GM03348 (cell line): Measurements from ENCODE around the gene ACD.

Source experiments
- DNase-seq: peaks from one replicate; pipeline ENCODE4 v3.0.0; 2012; ENCODE audit warnings: low spot score

The ACD gene

DNA sequence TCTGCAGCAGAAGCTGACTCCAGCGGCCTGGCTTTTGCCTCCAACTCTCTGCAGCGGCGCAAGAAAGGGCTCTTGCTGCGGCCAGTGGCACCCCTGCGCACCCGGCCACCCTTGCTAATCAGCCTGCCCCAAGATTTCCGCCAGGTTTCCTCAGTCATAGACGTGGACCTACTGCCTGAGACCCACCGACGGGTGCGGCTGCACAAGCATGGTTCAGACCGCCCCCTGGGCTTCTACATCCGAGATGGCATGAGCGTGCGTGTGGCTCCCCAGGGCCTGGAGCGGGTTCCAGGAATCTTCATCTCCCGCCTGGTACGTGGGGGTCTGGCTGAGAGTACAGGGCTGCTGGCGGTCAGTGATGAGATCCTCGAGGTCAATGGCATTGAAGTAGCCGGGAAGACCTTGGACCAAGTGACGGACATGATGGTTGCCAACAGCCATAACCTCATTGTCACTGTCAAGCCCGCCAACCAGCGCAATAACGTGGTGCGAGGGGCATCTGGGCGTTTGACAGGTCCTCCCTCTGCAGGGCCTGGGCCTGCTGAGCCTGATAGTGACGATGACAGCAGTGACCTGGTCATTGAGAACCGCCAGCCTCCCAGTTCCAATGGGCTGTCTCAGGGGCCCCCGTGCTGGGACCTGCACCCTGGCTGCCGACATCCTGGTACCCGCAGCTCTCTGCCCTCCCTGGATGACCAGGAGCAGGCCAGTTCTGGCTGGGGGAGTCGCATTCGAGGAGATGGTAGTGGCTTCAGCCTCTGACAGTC lies 2.0 kb upstream of the ACD start:
- no peak for DNase-seq

DNA sequence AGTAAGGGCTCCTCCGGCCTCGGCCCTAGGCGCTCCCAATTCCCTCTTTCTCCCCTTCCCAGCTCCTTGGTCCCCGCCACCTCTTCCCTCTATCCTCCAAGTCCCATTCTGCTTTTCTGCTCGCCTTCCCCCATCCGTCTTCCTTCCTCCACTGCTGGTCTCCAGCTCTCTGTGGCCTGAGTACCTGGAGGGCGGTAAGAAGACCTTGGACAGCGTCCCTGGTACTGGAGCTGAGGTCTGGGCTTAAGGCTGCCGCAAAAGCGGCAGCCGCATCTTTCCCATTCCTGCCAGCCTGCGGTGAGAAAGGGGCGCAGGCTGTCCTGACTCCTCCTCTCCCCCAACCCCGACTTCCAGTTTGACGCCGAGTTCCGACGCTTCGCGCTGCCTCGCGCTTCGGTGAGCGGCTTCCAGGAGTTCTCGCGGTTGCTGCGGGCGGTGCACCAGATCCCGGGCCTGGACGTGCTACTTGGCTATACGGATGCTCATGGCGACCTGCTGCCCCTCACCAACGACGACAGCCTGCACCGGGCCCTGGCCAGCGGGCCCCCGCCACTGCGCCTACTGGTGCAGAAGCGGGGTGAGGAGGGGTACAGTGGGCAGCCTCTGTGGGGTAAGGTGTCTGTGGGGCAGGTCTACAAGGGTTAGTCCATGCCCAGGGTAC lies 1.2 kb upstream of the ACD start:
- DNase-seq, result peak; percentile 39

DNA sequence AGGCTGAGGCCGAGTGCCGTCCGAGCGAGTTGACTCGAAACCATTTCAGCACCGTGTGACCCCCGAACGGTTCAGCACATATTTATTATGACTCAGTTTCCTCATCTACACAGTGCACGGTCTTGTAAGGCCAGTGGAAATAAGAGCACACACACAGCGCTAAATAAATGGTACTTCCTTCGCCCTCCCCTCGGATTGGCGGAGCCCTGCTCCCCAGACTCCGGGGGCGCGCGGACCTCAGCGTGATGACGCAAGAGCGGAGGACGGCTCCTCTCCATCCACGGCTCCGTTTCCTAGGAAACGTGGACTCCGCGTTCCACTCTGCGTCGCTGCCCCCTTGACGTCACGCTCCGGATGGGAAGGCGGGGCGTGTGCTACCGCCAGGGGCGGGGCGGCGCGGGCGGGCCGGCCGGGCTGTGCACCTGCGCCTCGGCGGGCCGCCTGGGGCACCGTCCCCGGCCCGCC lies 536 bp upstream of the ACD start, which contains the start of gene PARD6A:
PARD6A (plus strand) TSS at position 397 of the 465 bp plus-strand sequence. CDS start 79 bp downstream, outside the sequence.
- peak; percentile 99 for DNase-seq

DNA sequence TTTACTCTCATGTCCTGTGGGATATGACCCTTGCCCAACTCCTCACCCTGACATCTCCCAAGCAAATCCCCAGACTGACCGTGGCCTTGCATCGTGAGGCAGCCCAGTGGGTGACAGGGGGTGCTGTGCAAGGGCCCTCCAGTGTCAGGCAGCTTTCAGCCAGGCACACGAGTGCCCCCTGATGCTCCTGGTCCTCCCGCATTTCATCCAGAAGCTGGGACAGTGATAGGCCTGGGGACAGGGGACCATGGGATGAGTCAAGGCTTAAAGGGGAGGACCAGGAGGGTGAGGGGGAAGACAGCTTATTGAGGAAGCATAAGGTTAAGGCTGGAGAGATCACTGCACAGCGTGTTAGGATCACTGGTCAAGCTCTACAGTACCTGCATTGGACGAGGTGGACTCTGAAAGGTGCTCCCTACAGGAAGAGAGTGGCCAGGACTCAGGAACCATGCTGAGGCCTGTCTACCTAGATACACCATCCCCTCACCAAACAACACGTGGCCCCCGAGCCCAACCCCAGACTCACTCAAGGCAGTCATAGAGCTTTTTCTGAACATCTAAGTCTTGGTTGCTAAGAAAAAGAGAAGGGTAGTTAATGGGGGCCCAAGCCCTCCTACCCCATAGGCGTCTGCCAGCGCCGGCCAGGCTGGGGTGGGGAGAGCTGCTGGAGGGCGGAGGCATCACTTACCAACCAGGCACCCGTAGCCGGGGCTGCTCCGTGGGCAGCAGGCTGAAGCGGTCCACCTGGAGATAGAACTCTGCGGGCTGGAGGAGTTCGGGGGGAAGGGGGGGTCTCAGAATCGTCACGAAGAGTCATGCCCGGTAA lies 998 bp downstream of the ACD start:
- DNase-seq, result no peak

DNA sequence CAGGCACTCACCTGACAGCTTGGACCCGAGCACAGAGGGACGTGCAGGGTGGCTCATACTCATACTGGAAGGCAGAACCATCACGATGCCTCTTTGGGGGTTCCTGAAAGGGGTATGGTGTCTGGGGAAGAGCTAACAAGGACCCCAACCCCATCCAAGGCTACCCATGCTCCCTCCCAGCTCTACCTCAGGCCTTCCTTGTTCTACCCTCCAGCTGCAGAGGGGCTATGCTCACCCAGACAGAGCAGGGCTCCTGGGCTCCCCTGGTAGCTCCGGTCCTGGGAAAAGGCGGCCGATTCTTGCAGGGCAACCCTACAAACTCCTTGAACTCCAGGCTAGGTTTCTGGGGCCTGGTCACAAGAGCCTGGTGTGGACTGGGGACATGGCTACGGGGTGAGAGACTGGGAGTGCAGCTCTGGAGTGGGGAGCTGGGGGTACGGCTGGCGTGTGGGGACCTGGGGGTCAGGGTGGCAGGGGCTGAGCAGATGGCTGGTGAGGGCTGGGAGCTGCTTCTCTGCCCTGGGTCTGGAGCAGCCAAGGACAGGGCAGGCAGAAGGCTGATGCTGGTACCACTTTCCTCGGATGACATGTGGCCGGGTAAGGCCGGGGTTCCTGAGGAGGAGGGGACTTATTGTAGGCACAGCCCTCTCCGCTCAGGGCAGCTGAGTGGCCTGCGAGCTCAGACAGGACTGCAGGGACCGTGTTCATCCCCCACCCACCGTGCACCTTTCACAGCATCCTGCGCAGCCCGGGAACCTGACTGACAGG lies 2.1 kb downstream of the ACD start:
- DNase-seq, result no peak

DNA sequence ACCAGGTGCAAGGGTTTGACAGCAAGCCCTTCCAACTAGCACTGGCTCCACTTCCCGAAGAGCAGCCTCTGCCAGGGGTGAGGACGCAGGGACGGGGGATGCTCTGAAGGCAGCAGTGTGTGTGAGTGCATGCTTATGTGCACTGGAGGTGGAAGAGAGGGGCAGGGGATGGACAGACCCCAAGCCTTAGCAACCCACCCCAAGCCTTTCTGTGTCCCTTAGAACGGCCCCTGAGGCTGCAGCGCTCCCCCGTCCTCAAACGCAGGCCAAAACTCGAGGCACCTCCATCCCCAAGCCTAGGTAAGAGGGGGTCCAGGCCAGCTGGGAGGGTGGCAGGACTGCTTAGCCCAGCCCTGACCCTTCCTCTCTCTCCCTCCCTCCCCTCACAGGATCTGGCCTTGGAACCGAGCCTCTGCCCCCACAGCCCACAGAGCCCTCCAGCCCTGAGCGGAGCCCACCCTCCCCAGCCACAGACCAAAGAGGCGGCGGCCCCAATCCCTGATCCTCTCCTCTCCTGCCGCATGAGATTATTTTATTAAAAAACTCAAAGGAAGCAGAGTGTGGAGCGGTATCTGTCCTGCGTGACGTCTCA lies 2.9 kb downstream of the ACD start:
- no peak for DNase-seq

DNA sequence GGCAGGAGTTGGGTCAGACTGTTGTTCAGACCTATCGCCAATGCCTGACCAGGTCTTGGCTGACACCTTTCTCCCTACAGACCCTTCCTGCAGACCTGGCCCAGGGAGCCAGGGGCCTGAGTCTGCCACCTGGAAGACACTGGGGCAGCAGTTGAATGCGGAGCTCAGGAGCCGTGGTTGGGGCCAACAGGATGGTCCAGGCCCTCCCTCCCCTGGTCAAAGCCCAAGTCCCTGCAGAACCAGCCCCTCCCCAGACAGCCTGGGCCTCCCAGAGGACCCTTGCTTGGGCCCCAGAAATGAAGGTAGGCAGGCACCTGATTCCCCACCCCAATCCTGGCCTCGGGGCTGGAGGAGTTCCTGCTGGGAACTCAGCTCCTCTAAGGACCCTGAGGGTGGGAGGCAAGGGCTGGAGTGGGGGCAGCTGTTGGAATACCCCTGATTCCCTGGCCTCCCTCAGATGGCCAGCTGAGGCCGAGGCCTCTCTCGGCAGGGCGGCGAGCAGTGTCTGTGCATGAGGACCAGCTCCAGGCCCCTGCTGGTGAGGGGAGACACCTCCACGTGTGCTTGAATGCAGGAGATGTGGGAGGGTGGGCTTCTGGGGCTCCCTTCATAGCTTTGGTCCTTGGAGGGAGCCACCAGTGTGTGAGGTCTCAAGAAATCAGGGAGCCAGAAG lies 3.6 kb downstream of the ACD start:
- no peak for DNase-seq

DNA sequence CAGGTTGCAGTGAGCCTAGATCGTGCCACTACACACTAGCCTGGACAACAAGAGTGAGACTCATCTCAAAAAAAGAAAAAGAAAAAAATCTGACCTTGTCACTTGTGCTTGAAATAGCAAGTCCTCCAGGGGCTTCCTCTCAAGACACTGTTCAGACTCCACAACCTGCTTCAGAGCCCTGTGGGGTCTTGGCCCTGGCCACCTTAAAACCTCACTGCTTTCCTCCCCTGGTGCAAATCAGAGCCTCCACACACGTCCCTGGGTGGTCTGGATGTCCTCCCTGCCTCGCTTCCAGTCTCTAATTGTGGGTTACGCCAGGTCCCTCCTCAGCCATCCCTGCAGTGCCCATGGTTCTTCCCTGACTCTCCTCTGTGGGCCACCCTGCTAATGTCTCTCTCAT lies 4.7 kb downstream of the ACD start:
- DNase-seq, result no peak

DNA sequence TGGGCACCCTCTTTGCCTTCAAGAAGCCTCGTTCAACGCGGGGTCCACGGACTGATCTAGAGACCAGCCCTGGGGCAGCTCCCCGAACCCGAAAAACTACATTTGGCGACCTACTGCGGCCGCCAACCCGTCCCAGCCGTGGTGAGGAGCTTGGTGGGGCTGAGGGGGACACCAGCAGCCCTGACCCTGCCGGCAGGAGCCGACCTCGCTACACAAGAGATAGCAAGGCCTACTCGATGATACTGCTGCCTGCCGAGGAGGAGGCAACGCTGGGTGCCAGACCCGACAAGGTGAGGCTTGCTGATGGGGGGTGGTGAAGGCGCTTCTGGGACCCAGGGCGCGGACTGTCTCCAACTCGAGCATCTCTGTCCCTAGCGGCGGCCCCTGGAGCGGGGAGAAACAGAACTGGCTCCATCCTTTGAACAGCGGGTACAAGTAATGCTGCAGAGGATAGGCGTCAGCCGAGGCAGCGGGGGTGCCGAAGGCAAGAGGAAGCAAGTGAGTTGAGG lies 5.6 kb downstream of the ACD start:
- DNase-seq, result no peak

DNA sequence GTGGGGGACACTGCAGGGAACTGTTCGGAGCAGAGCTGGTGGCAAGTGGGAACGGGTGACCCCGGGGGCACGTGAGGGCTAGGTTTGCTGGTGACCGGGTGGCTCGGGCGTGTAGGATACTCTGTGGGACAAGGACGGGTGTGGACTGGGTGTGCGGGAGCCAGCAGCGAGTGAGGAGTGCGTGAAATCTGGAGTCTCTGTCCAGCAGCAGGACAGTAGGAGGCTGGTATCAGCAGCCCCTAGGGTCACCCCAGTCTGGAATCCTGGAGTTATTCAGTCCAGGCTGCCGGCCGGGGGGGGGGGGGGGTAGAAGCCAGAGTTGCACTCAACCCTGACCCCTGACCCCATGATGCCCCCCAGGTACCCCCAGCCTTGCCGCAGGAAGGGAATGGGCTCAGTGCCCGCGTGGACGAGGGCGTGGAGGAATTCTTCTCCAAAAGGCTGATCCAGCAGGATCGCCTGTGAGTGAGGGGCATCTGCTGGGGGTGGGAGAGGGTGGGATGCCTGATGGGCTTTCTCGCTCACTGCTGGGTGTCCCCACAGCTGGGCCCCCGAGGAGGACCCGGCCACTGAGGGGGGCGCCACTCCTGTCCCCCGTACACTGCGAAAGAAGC lies 6.2 kb downstream of the ACD start:
- no peak for DNase-seq

DNA sequence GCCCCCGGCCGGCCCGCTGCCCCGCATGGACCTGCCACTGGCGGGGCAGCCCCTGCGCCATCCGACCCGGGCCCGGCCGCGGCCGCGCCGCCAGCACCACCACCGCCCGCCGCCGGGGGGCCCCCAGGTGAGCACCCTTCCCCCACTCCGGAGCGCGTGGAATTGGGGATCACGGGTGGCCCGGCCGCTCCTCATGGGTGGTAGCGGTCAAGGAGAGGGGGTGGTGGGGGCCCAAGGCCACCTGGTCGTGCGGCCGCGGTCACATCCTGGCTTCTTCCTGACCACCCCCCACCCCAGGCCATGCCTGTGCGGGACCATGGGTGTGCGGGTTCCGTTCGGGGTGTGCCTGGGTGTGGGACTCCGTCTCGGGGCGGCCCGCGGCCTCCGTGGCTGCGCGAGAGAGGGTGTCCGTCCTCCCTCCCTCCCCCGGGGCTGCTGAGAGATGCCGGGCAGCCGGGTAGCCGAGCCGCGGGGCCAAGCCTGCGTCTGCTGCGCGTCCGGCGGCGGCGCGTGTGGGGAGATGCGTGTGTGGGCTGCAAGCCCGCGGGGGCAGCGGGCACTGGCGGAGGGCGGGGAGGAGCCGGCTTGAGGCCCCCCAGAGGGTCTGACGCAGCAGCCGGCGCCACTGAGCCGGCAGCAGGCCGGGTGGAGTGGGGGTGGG lies 6.8 kb downstream of the ACD start:
- peak; percentile 67 for DNase-seq

DNA sequence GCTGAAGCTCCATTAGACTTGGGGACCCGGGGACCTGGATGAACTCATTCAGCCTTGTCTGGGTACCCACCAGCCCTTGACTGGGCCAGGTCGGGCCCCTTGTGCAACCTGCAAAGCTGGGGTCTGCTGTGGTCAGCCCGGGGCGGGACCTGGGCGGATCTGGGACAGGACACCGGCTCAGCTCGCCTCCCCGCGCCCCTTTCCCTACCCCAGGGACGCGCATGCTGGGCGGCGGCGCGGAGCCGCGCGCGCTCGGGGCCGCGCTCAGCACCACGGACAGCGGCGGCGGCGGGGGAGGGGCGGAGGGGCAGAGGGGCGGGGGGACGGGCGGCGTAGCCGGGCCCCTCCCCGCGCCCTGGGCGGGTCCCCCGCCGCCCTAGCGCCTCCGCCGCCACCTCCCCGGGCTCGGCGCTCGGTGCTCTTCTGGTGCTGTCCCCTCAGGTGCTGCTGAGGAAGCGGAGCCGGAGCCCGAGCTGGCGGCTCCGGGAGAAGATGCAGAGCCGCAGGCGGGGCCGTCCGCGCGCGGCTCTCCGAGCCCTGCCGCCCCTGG lies 7.4 kb downstream of the ACD start:
- peak; percentile 78 for DNase-seq

DNA sequence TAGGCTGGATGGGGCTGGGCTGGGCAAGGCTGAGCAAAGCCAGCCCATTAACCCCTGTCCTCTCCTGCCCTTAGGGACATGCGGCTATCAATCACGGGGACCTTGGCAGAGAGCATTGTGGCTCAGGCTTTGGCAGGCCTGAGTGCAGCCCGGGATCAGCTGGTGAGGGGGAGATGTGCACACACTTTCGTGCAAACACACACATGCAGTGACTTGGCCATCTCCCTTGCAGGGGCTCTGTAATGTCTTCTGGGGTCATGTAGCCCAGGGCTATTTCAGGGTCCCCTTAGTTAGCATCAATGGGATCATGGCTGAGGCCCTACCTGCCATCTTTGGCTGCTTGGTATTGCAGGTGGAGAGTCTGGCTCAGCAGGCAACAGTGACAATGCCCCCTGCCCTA lies 8.2 kb downstream of the ACD start:
- DNase-seq, result no peak

DNA sequence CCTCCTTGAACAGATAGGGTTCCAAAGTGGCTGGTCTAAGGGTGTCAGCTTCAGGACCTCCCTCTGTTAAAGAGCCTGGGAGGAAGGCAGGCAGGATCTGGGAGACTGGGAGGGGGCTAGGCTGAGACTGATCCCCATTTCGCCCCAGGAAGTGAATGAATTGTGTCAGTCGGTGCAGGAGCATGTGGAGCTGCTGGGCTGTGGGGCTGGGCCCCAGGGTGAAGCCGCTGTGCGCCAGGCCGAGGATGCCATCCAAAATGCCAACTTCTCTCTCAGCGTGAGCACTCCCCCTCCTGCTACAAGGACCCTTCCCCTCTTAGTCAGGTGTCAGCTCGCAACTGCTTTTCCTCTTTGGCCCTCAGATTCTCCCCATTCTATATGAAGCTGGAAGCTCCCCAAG lies 9.0 kb downstream of the ACD start:
- DNase-seq, result no peak

DNA sequence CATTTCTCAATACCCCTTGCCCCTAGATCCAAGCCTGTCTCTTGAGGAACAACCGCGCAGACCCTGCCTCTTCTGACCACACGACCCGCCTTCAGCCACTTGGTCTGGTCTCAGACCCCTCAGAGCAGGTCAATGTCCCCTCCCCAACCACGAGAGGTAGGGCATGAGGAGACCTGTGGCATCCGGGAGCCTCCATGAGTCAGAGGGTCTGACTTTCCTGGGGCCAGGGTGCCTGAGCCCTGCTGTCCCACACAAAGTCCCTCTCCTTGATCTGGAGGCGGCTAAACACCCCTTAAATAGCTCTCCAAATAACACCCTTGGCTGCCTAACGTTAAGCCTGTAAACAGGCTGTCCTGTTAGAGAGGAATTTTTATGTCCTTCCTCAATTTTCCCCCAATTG lies 10.0 kb downstream of the ACD start:
- DNase-seq, result no peak

DNA sequence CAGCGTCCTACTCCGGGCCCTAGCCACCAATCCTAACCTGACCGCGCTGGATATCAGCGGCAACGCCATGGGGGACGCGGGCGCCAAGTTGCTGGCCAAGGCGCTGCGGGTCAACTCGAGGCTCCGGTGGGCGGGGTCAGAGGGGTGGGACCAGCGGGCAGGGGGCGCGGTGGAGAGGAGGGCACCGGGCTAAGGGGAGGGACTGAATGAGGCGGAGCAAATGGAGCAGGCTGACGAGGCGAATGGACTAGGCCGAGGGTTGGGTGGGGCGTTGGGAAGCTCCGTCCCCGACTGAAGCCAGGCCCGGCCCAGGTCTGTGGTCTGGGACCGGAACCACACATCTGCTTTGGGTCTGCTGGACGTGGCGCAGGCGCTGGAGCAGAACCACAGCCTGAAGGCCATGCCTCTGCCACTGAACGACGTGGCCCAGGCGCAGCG lies 10.5 kb downstream of the ACD start:
- DNase-seq, result no peak

DNA sequence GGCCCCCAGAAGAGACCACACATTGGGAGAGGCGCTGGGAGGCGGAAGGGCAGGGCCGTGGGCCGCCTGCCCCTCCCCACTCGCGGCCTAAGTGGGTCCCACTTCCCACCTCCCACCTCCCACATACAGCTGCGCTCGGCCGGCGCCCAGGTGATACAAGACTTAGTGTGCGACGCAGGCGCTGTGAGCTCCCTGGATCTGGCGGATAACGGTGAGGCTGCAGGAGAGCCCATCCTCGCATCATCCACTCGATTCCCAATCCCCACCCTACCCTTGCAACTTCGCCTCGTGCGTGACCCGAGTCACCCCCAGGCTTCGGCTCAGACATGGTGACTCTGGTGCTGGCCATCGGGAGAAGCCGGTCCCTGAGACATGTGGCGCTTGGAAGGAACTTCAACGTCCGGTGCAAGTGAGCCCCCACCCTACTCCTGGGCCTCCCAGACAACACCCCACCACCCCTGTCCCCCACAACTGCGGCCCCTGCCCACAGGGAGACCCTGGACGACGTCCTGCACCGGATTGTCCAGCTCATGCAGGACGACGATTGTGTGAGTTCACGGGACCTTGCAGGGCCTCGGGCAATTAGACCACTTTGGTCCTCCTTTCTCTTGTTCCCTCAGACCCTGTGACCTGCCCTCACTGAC lies 11.2 kb downstream of the ACD start:
- DNase-seq, result no peak

DNA sequence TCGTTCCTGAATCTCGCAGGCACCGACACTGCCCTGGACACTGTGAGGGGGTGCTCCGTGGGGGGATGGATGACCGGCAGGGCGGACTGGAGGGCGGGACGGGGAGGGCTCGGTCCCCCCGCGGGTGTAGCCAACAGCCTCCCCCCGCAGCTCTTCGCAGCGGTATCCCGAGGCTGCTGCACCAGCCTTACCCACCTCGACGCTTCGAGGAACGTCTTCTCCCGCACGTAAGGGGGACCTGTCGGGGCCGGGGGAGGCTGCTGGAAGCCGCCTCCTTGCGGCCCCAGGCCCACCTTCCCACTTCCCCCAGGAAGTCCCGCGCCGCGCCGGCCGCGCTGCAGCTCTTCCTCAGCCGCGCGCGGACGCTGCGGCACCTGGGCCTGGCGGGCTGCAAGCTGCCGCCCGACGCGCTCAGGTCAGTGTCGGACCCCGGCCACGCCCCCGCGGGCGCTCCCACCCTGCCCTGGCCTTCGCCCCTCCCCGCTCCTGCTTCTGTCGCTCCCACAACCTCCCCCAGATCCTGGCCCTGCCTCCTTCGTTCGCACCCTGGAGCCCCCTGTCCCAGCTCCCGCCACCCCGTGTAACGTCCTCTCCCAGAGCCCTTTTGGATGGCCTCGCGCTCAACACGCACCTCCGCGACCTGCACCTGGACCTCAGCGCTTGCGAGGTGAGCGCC lies 11.8 kb downstream of the ACD start:
- no peak for DNase-seq
